PC-9 (cell line): Measurements from ENCODE around the gene CDC7. TPM values are rescaled to one million over a fixed set of nuclear protein-coding genes. Genes with fewer than 3 reads are reported as not detected.

Experiments
- BruUV-seq: library from RNA; stranded (reverse); fragments of 400-500 nt; replicated peaks from 2 replicates; lab custom pipeline; 2021; lab: Mats Ljungman, UMichigan
- CTCF ChIA-PET: fragments of 300-600 bp; sonication (Branson Sonifier 250); formaldehyde crosslinking; loops from one replicate; lab custom pipeline; 2022; ENCODE audit warnings: antibody characterized with exemption; lab: Charles Lee
- POLR2A ChIA-PET: fragments of 300-600 bp; sonication (Branson Sonifier 250); formaldehyde crosslinking; loops from one replicate; lab custom pipeline; 2022; ENCODE audit warnings: antibody characterized with exemption; ENCODE audit not compliant: unreplicated experiment; lab: Charles Lee
- DNase-seq, 2 experiments: peaks; one replicate each; pipeline versions ENCODE4 v3.0.0 to v3.0.0-alpha.2; 2015 to 2022; ENCODE audit warnings: mixed read lengths in 1 of 2
- H2AFZ ChIP-seq: fragments of 200-600 bp; sonication (generic); 2 replicates; pipeline ENCODE4 v1.8.1; 2017; ENCODE audit warnings: antibody characterized with exemption
- H3F3A ChIP-seq: fragments of 200-600 bp; sonication (generic); 2 replicates; pipeline ENCODE4 v1.8.1; 2017; ENCODE audit warnings: antibody characterized with exemption, mild to moderate bottlenecking, low read depth; ENCODE audit not compliant: insufficient read depth
- H3K27ac ChIP-seq: fragments of 200-600 bp; sonication (generic); 2 replicates; pipeline ENCODE4 v1.6.1; 2016; ENCODE audit warnings: mixed run types
- H3K27me3 ChIP-seq: fragments of 200-600 bp; sonication (generic); 2 replicates; pipeline ENCODE4 v1.6.1; 2016; ENCODE audit warnings: low read depth, mixed run types; ENCODE audit not compliant: insufficient read depth
- H3K36me3 ChIP-seq: fragments of 200-600 bp; sonication (generic); 2 replicates; pipeline ENCODE4 v1.6.1; 2016; ENCODE audit warnings: low read depth, mixed run types
- H3K4me1 ChIP-seq: fragments of 200-600 bp; sonication (generic); replicated peaks from 2 replicates; pipeline ENCODE4 v1.6.1; 2016; ENCODE audit warnings: mixed run types; ENCODE audit not compliant: insufficient read depth
- H3K4me2 ChIP-seq: fragments of 200-600 bp; sonication (generic); 2 replicates; pipeline ENCODE4 v1.6.1; 2017; ENCODE audit warnings: mixed run types
- H3K4me3 ChIP-seq: fragments of 200-600 bp; sonication (generic); 2 replicates; pipeline ENCODE4 v1.6.1; 2016; ENCODE audit warnings: mixed run types
- H3K79me2 ChIP-seq: fragments of 200-600 bp; sonication (generic); 2 replicates; pipeline ENCODE4 v1.6.1; 2017; ENCODE audit warnings: low read depth, mixed run types
- H3K9me2 ChIP-seq: fragments of 200-600 bp; sonication (generic); 2 replicates; pipeline ENCODE4 v1.8.1; 2017; ENCODE audit warnings: mild to moderate bottlenecking; ENCODE audit not compliant: insufficient read depth
- H3K9me3 ChIP-seq: fragments of 200-600 bp; sonication (generic); 2 replicates; pipeline ENCODE4 v1.8.1; 2016; ENCODE audit warnings: low read depth; ENCODE audit not compliant: insufficient read depth
- H4K20me1 ChIP-seq: fragments of 200-600 bp; sonication (generic); 2 replicates; pipeline ENCODE4 v1.8.1; 2017; ENCODE audit not compliant: insufficient read depth
- CTCF ChIP-seq: fragments of 200-600 bp; sonication (generic); conservative IDR thresholded peaks from 2 replicates; pipeline ENCODE4 v1.6.1; 2017; ENCODE audit warnings: mixed run types, antibody characterized with exemption, mild to moderate bottlenecking, moderate library complexity
- EZH2 ChIP-seq: fragments of 200-600 bp; sonication (generic); IDR thresholded peaks from 2 replicates; pipeline ENCODE4 v1.8.0; 2017; ENCODE audit warnings: antibody characterized with exemption, low read depth
- intact Hi-C: fragments of 100-400 bp; cut with micrococcal nuclease; formaldehyde crosslinking; loops from one replicate; pipeline ENCODE4 v1.10.0; 2022; ENCODE audit not compliant: unreplicated experiment
- total RNA-seq: library from RNA; stranded (reverse); gene quantifications from 2 replicates; pipeline ENCODE4 v1.2.3, GENCODE V29; 2021

Gene CDC7
- total RNA-seq, 1 experiment from 2014 or later, result 13.1 TPM

- H3K4me2 ChIP-seq, result peak overlapping the region; percentile 77
- H3K9me3 ChIP-seq, result no peaks in the 10 kb centered on the region
- peaks cover 23% of the 10 kb centered on the region for H3K4me1 ChIP-seq
- H3K9me2 ChIP-seq, result no peaks in the 10 kb centered on the region
- H3K79me2 ChIP-seq, result peaks cover 49% of the 10 kb centered on the region
- no peaks in the 10 kb centered on the region for H3K27me3 ChIP-seq
- peak overlapping the region; percentile 70 for H3K4me3 ChIP-seq
- H4K20me1 ChIP-seq, result no peaks in the 10 kb centered on the region
- peak overlapping the region; percentile 86 for H2AFZ ChIP-seq
- no TSS peak for BruUV-seq
- H3F3A ChIP-seq, result peaks cover 17% of the 10 kb centered on the region; the same call in 1 of the 2 replicates
- no peak for DNase-seq
- intact Hi-C loops, result loop anchor here (5.0 kb wide), 2 partner anchors 220 to 790 kb away; no protein-coding TSS in a partner anchor
- no peak for TF ChIP-seq EZH2
- TF ChIP-seq CTCF, result no peak
- POLR2A ChIA-PET, result interaction anchor here (0.6 kb wide), 1 partner anchor 37 kb away, joined by 4 read pairs; no protein-coding TSS in a partner anchor
- peak overlapping the region; percentile 56 for H3K27ac ChIP-seq
- peaks cover 7% of the 10 kb centered on the region; the same call in 1 of the 2 replicates for H3K36me3 ChIP-seq
- CTCF ChIA-PET, result no interaction called here
These were observed 1.5 kb downstream of the CDC7 start for GRCh38 chr1:91501971-91502671.

- BruUV-seq, result no TSS peak
- CTCF ChIA-PET, result no interaction called here
- no peak overlapping the region for H2AFZ ChIP-seq
- H3F3A ChIP-seq, result peaks cover 17% of the 10 kb centered on the region; the same call in 1 of the 2 replicates
- no peaks in the 10 kb centered on the region for H3K9me3 ChIP-seq
- peaks cover 52% of the 10 kb centered on the region for H3K79me2 ChIP-seq
- intact Hi-C loops, result loop anchor here (5.0 kb wide), 2 partner anchors 220 to 790 kb away; no protein-coding TSS in a partner anchor
- no peak overlapping the region for H3K27ac ChIP-seq
- H3K27me3 ChIP-seq, result no peaks in the 10 kb centered on the region
- POLR2A ChIA-PET, result no interaction called here
- TF ChIP-seq CTCF (no peak), EZH2 (no peak)
- H3K9me2 ChIP-seq, result no peaks in the 10 kb centered on the region
- H3K4me2 ChIP-seq, result peak overlapping the region; percentile 77
- H3K4me1 ChIP-seq, result peaks cover 23% of the 10 kb centered on the region
- no peak for DNase-seq
- H3K4me3 ChIP-seq, result peak overlapping the region; percentile 70; the same call in 1 of the 2 replicates
- H4K20me1 ChIP-seq, result no peaks in the 10 kb centered on the region
- H3K36me3 ChIP-seq, result peaks cover 7% of the 10 kb centered on the region; the same call in 1 of the 2 replicates
These were observed 2.1 kb downstream of the CDC7 start for GRCh38 chr1:91502672-91503184.

- Histone ChIP-seq H3K27ac (no peak overlapping the region), H3K9me2 (no peaks in the 10 kb centered on the region), H3K4me3 (no peak overlapping the region), H3K27me3 (no peaks in the 10 kb centered on the region), H3F3A (peaks cover 17% of the 10 kb centered on the region; the same call in 1 of the 2 replicates), H3K4me1 (peaks cover 23% of the 10 kb centered on the region), H3K4me2 (peak overlapping the region; percentile 77; the same call in 1 of the 2 replicates), H3K9me3 (no peaks in the 10 kb centered on the region), H3K36me3 (peaks cover 7% of the 10 kb centered on the region; the same call in 1 of the 2 replicates), H3K79me2 (peaks cover 52% of the 10 kb centered on the region), H2AFZ (no peak overlapping the region), H4K20me1 (no peaks in the 10 kb centered on the region)
- TF ChIP-seq EZH2 (no peak), CTCF (no peak)
- POLR2A ChIA-PET, result no interaction called here
- DNase-seq, result no peak
- BruUV-seq, result no TSS peak
- CTCF ChIA-PET, result interaction anchor here (0.6 kb wide), 1 partner anchor 1453 kb away, joined by 4 read pairs; no protein-coding TSS in a partner anchor
- intact Hi-C loops, result loop anchor here (5.0 kb wide), 2 partner anchors 221 to 789 kb away; no protein-coding TSS in a partner anchor
These were observed 2.8 kb downstream of the CDC7 start for GRCh38 chr1:91503332-91503900.
